ENCODE data around the gene SAMD4A.

Gene SAMD4A

DNA sequence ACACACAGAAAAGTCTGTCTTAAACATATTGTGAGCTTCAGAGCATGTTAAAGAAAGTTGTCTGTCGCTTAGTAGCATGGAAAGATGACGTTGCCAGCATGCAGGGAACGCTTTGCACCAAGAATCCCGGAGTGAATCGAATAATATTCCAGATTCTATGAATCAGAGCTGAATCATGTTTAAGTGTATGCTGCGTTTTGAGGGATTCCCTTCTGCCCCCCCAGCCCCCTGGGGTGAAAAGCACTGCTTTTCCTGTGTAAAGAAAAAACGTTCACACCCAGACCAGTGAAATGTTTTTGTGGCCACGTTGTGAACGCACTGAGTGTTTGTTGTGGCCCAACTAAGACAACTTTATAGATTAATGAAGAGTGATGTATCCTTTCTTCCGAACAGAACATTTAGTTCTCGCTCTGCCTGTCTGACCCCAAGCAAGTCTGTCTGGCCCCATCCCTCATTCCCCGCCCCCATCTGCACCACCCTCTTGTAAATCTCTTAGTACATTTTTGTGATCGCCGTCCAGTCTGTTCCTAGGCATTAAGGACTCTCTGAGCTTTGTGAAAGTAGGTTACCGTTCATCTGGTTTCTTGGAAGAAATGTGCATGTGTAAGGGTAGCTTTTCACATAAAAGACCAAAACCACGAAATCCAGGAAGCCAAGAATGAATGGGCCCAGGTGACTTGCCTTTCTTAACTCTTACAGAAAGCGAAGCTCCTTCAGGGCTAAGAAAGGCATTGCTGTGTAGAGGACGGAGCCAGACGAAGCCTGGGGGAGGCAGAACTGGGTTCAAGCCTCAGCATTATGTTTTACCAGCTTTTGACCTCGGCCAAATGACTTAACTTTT lies 103.0 kb downstream of the SAMD4A start:
- in situ Hi-C loops (cut with MboI; ENCODE audit: low sequenced_read_pairs): no loop called here
- H3K9me3 ChIP-seq: no peaks in the 10 kb centered on the region
- H3K36me3 ChIP-seq (replicated peaks): no peaks in the 10 kb centered on the region
- peaks cover 73% of the 10 kb centered on the region for H3K4me1 ChIP-seq
- no peaks in the 10 kb centered on the region for H3K27me3 ChIP-seq (ENCODE audit: low read depth)
- DNase-seq (ENCODE audit: low spot score in 2 of 2): peak; percentile 69 to 71
- no peak overlapping the region for H3K4me3 ChIP-seq

- no peak overlapping the region for H3K4me3 ChIP-seq
- no peaks in the 10 kb centered on the region for H3K36me3 ChIP-seq (replicated peaks)
- in situ Hi-C loops (cut with MboI; ENCODE audit: low sequenced_read_pairs): no loop called here
- no peaks in the 10 kb centered on the region for H3K9me3 ChIP-seq
- H3K27me3 ChIP-seq (ENCODE audit: low read depth): no peaks in the 10 kb centered on the region
- peaks cover 71% of the 10 kb centered on the region for H3K4me1 ChIP-seq
- DNase-seq (ENCODE audit: low spot score in 2 of 2): no peak
Observed at GRCh38 chr14:54671537-54671936, 104.6 kb downstream of the SAMD4A start.

DNA sequence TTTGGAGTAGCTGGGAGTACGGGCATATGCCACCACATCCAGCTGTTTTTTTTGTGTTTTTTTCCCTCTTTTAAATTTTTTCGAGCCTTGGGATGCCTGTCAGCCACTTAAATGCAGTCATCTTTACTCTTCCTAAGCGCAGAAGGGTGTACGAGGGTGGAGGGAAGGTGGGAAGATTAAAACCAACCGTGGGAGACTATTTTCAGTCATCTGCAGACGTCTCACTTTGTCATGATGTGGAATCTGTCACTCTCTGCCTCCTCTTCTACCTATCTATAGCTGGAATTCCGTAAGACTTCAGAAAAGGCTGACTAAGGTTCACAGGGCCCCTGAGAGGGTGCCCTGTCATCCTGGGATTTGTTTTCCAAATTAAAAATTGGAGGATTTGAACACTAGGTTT lies 105.3 kb downstream of the SAMD4A start:
- in situ Hi-C loops (cut with MboI; ENCODE audit: low sequenced_read_pairs): no loop called here
- Histone ChIP-seq H3K36me3 (replicated peaks) (no peaks in the 10 kb centered on the region), H3K27me3 (ENCODE audit: low read depth) (no peaks in the 10 kb centered on the region), H3K9me3 (no peaks in the 10 kb centered on the region), H3K4me3 (no peak overlapping the region), H3K4me1 (peaks cover 72% of the 10 kb centered on the region)
- no peak for DNase-seq (ENCODE audit: low spot score in 2 of 2)

- H3K4me1 ChIP-seq: peaks cover 74% of the 10 kb centered on the region
- no peaks in the 10 kb centered on the region for H3K9me3 ChIP-seq
- no peak overlapping the region for H3K4me3 ChIP-seq
- H3K27me3 ChIP-seq (ENCODE audit: low read depth): no peaks in the 10 kb centered on the region
- no peaks in the 10 kb centered on the region for H3K36me3 ChIP-seq (replicated peaks)
- DNase-seq (ENCODE audit: low spot score in 2 of 2): no peak
- in situ Hi-C loops (cut with MboI; ENCODE audit: low sequenced_read_pairs): no loop called here
Observed at GRCh38 chr14:54672688-54673087, 105.8 kb downstream of the SAMD4A start.

DNA sequence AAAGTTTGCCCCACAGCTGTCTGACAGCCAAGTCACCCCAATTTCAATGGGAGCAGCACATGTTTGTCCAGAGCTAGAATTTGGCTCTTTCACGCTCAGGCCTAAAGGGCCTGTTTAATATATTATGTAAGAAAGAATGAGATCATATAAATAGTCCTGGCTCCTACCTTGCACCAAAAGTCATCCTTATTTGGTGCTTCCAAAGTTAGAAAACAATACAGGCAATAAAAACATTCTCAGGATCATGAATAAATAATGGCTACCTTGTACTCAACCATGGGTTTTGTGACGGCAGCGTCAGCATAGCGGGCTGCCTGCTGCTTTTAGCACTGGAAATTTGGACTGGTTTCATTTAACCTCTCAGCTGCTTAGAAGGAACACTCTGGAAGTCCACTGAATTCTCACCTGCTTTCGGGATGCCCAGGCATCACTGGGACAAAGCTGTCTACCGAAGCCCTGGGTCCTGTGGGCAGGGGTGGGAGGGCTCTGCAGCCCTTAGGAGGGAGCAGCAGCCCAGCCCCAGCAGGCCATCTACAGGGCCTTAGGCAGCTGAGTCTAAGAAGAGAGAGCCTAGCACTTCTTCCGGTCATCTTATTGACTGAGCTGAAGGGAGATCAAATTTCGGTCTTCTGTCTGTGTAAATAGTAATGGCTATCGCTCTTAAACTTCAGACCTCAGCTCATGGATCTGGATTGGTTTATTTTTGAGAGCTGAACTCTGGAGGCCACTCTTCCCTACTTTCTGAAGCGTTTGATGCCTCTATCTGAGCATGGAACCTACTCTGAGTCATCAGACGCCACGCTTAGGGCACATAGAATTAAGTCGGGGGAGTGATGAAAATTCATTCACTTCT lies 106.5 kb downstream of the SAMD4A start:
- Histone ChIP-seq H3K27me3 (ENCODE audit: low read depth) (no peaks in the 10 kb centered on the region), H3K4me1 (peaks cover 81% of the 10 kb centered on the region), H3K36me3 (replicated peaks) (no peaks in the 10 kb centered on the region), H3K9me3 (no peaks in the 10 kb centered on the region), H3K4me3 (no peak overlapping the region)
- peak in 1 of 2 experiments; percentile 61 for DNase-seq (ENCODE audit: low spot score in 2 of 2)
- in situ Hi-C loops (cut with MboI; ENCODE audit: low sequenced_read_pairs): no loop called here

DNA sequence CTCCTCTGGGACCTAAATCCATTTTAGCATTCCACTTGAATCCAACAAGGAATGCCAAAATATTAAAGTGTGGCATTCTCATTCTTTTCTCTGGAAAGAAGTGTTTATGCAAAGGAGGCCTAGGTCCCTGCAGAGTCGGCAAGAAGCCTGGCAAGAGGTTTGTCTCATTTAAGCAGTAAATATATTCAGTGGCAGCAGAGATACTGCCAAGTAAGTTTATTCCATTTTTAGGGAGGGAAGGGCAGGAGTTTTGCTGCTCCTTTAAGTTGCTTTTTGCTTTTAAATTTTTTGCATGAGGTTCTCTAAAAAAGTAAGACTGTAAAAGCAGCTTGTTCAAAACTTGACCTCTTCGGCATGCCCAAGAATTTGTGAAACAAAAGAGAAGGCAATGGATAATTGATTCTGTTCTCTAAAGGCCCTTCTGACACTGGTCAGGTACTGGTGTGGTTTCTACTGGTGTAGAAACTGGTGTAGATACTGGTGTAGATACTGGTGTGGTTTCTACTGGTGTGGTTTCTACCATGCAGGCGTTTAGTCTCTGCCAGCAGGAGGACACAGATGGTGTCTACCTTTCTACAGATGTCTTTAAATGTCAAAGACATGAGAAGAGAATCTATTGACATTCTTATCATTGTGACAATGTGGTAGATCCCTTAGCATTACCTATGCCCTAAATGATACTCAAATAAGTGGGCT lies 107.3 kb downstream of the SAMD4A start:
- H3K9me3 ChIP-seq: no peaks in the 10 kb centered on the region
- peaks cover 87% of the 10 kb centered on the region for H3K4me1 ChIP-seq
- in situ Hi-C loops (cut with MboI; ENCODE audit: low sequenced_read_pairs): no loop called here
- no peaks in the 10 kb centered on the region for H3K36me3 ChIP-seq (replicated peaks)
- H3K4me3 ChIP-seq: no peak overlapping the region
- no peaks in the 10 kb centered on the region for H3K27me3 ChIP-seq (ENCODE audit: low read depth)
- DNase-seq (ENCODE audit: low spot score in 2 of 2): peak in 1 of 2 experiments; percentile 84

DNA sequence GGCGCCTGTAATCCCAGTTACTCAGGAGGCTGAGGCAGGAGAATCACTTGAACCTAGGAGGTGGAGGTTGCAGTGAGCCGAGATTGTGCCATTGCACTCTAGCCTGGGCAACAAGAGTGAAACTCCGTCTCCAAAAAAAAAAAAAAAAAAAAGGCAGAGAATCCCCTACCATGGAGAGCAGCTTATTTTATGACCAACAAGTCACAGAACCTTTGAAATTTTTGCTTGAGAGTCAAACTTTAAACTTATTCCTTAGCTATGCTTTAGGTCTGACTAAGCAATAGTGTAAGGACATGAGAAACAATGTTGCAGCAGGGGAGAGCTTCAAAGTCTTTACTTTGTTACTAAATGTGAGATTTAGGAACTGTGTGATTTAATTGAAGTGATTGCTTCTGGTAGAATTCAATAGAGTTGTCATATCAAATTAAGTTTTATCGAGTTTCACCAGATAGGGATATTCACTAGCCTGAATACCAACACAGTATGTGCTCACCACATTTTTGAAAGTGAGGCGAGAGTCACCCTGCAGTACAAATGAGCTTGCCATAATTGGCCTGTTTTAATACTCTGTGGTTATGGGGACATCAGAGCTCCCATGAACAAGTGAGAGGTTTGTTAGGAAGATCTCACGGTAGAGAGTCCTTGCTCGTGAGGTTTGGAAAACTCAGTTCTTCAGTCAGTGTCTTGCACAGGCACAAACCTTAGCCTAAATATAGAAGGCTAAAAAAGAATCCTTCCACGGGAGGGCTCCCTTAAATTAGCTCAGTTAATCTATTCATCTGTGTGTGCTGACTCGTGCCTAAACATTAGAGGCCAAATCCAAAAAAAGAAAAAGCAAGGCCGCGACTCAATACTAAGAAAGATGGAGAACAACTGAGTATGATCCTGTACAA lies 108.6 kb downstream of the SAMD4A start:
- in situ Hi-C loops (cut with MboI; ENCODE audit: low sequenced_read_pairs): no loop called here
- no peak for DNase-seq (ENCODE audit: low spot score in 2 of 2)
- no peak overlapping the region for H3K4me3 ChIP-seq
- no peaks in the 10 kb centered on the region for H3K27me3 ChIP-seq (ENCODE audit: low read depth)
- no peaks in the 10 kb centered on the region for H3K36me3 ChIP-seq (replicated peaks)
- H3K9me3 ChIP-seq: no peaks in the 10 kb centered on the region
- peaks cover 77% of the 10 kb centered on the region for H3K4me1 ChIP-seq

DNA sequence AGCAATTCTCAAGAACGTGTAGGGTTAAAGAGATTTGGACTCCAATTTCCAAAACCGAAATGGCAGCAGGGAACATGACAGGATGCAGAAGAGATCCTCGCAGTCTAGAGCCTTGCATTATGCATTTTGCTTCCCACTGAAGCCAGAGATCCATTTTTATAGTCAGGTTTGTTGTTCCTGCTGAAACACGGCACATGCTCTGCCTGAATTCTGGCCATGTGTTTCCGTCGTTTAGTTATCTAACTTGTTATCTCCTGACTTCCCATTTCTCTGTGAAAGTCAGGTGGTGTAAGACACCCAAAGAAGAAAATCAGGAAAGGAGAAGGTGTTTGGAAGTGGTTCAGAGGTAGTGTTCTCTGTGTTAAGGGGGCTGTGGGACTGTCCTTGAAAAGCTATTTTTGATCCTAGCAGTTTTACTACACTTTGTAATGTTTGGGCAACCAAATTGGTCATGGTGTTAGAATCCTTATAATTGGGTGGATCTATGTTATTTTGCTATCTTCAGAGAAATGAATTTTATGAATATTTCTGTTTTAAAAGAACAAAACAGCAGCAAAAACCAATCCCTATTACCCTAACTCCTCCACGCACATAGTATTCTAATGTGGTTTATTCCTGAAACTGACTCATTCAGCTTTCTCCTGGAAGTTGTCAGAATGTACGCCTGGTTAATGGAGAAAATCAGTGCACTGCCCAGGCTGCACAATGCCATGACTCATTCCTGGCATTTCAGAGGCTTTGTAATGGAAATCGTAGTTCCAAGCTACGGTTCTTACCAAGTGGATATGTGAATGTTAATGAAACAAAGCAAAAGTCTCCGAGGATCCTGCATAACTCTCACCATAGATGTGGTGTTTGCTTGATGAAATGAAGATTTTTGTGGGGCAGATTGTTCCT lies 110.1 kb downstream of the SAMD4A start:
- in situ Hi-C loops (cut with MboI; ENCODE audit: low sequenced_read_pairs): no loop called here
- no peaks in the 10 kb centered on the region for H3K36me3 ChIP-seq (replicated peaks)
- H3K4me1 ChIP-seq: peaks cover 65% of the 10 kb centered on the region
- H3K9me3 ChIP-seq: no peaks in the 10 kb centered on the region
- no peaks in the 10 kb centered on the region for H3K27me3 ChIP-seq (ENCODE audit: low read depth)
- H3K4me3 ChIP-seq: no peak overlapping the region
- DNase-seq (ENCODE audit: low spot score in 2 of 2): peak; percentile 78 to 99

- in situ Hi-C loops (cut with MboI; ENCODE audit: low sequenced_read_pairs): no loop called here
- peaks cover 31% of the 10 kb centered on the region for H3K4me1 ChIP-seq
- no peak for DNase-seq (ENCODE audit: low spot score in 2 of 2)
- H3K27me3 ChIP-seq (ENCODE audit: low read depth): no peaks in the 10 kb centered on the region
- no peaks in the 10 kb centered on the region; the same call in 1 of the 2 replicates for H3K9me3 ChIP-seq
- H3K4me3 ChIP-seq: no peak overlapping the region
- no peaks in the 10 kb centered on the region for H3K36me3 ChIP-seq (replicated peaks)
Observed at GRCh38 chr14:54680651-54681050, 113.7 kb downstream of the SAMD4A start.

GRCh38 chr14:54681811-54682261 lies 114.9 kb downstream of the SAMD4A start:
- Histone ChIP-seq H3K9me3 (no peaks in the 10 kb centered on the region; the same call in 1 of the 2 replicates), H3K36me3 (replicated peaks) (no peaks in the 10 kb centered on the region), H3K4me3 (no peak overlapping the region), H3K27me3 (ENCODE audit: low read depth) (no peaks in the 10 kb centered on the region), H3K4me1 (peaks cover 31% of the 10 kb centered on the region)
- in situ Hi-C loops (cut with MboI; ENCODE audit: low sequenced_read_pairs): no loop called here
- DNase-seq (ENCODE audit: low spot score in 2 of 2): no peak

DNA sequence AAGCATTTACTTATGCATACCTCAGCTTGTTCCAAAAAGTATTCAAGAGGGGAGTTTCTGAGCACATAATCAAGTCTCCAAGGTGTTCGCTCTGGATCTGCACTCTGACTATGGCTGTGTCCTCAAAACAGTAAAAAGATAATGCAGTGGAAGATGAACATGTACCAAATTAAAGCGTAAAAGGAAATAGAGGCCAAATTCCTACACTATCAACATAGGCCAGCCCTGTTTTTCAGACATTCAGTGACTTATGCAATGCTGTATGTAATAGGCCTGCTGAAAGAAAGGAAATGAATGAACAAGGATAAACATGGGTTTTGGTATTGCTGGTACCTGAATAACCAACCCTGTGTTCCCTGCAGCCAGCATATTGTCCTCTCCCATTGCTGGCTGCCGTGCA lies 115.7 kb downstream of the SAMD4A start:
- in situ Hi-C loops (cut with MboI; ENCODE audit: low sequenced_read_pairs): no loop called here
- no peak overlapping the region for H3K4me3 ChIP-seq
- no peaks in the 10 kb centered on the region for H3K36me3 ChIP-seq (replicated peaks)
- no peaks in the 10 kb centered on the region for H3K27me3 ChIP-seq (ENCODE audit: low read depth)
- no peak for DNase-seq (ENCODE audit: low spot score in 2 of 2)
- H3K4me1 ChIP-seq: peaks cover 27% of the 10 kb centered on the region
- H3K9me3 ChIP-seq: no peaks in the 10 kb centered on the region; the same call in 1 of the 2 replicates
